ENCODE measurements around the gene BCO1. TPM values are rescaled to one million over a fixed set of nuclear protein-coding genes. Genes with fewer than 3 reads are reported as not detected.

The BCO1 gene
- total RNA-seq, 1 donor from 2014 or later = 0.75 TPM

DNA sequence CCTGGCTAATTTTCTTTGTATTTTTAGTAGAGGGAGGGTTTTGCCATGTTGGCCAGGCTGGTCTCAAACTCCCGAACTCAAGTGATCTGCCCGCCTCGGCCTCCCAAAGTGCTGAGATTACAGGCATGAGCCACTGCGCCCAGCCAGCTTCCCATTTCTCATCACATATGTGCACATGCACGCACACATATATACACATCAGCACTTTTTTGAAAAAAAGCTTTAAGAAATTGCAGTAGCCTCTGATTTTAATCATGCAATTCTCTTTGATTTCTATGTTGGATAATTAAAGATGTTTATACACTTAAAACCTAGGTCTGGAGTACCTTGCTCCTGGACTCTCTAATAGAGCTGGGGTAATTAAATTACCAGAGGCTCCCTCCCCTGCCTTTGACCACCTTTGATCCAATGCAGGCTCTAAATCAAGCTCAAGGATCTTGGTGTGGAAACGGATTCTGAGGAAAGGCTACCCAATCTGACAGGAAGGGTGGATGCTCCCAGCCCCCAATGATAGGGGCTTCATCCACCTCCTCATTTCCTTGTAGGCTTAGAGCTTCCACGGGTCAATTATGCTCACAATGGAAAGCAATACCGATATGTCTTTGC lies 46.6 kb downstream of the BCO1 start:
- TF ChIP-seq, protein P1, sequence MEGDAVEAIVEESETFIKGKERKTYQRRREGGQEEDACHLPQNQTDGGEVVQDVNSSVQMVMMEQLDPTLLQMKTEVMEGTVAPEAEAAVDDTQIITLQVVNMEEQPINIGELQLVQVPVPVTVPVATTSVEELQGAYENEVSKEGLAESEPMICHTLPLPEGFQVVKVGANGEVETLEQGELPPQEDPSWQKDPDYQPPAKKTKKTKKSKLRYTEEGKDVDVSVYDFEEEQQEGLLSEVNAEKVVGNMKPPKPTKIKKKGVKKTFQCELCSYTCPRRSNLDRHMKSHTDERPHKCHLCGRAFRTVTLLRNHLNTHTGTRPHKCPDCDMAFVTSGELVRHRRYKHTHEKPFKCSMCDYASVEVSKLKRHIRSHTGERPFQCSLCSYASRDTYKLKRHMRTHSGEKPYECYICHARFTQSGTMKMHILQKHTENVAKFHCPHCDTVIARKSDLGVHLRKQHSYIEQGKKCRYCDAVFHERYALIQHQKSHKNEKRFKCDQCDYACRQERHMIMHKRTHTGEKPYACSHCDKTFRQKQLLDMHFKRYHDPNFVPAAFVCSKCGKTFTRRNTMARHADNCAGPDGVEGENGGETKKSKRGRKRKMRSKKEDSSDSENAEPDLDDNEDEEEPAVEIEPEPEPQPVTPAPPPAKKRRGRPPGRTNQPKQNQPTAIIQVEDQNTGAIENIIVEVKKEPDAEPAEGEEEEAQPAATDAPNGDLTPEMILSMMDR (IDR thresholded peaks at IDR 0.05) = no peak
- no peaks in the 10 kb centered on the region for H3K4me1 ChIP-seq
- H3K4me3 ChIP-seq = no peak overlapping the region
- intact Hi-C loops (cut with DNase I) = no loop called here
- no peaks in the 10 kb centered on the region for H3K36me3 ChIP-seq
- no peak for DNase-seq
- H3K27ac ChIP-seq = no peak overlapping the region
- ATAC-seq = no peak
- H3K9me3 ChIP-seq = no peaks in the 10 kb centered on the region
- no peaks in the 10 kb centered on the region for H3K27me3 ChIP-seq

DNA sequence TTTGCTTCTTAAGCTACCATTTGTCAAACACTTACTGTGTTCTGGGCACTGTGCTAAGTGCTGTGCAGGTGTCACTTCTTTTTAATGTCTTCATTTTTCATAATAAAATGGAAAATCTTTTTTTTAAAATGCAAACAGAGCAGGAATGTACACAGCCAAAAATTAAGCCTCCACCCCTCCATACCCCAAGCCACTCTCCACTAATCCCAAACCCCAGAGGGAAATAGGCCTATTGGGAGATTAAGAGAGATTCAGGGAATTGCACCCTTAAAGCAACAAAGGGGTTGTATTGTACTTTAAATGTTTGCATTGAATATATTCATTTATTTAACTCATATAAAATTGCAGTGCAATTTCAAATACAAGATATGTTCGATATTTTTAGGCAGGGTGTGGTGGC lies 47.7 kb downstream of the BCO1 start:
- TF ChIP-seq, protein P1 (IDR thresholded peaks at IDR 0.05) = no peak
- Histone ChIP-seq H3K9me3 (no peaks in the 10 kb centered on the region), H3K4me3 (no peak overlapping the region), H3K4me1 (no peaks in the 10 kb centered on the region), H3K27me3 (no peaks in the 10 kb centered on the region), H3K27ac (no peak overlapping the region), H3K36me3 (no peaks in the 10 kb centered on the region)
- intact Hi-C loops (cut with DNase I) = no loop called here
- ATAC-seq (no peak), DNase-seq (no peak)

- intact Hi-C loops (cut with DNase I) = no loop called here
- H3K27ac ChIP-seq = no peak overlapping the region
- ATAC-seq = no peak
- no peak overlapping the region for H3K4me3 ChIP-seq
- H3K4me1 ChIP-seq = no peaks in the 10 kb centered on the region
- TF ChIP-seq, protein P1 (IDR thresholded peaks at IDR 0.05) = no peak
- no peaks in the 10 kb centered on the region for H3K36me3 ChIP-seq
- H3K27me3 ChIP-seq = no peaks in the 10 kb centered on the region
- DNase-seq = no peak
- no peaks in the 10 kb centered on the region for H3K9me3 ChIP-seq
These were observed 52.6 kb downstream of the BCO1 start for GRCh38 chr16:81291117-81291516.

GRCh38 chr16:81292936-81293335 lies 54.4 kb downstream of the BCO1 start:
- Histone ChIP-seq H3K9me3 (no peaks in the 10 kb centered on the region), H3K27me3 (no peaks in the 10 kb centered on the region), H3K4me3 (no peak overlapping the region), H3K27ac (no peak overlapping the region), H3K36me3 (no peaks in the 10 kb centered on the region), H3K4me1 (no peaks in the 10 kb centered on the region)
- no peak for DNase-seq
- TF ChIP-seq, protein P1 (IDR thresholded peaks at IDR 0.05) = no peak
- intact Hi-C loops (cut with DNase I) = no loop called here
- ATAC-seq = no peak

DNA sequence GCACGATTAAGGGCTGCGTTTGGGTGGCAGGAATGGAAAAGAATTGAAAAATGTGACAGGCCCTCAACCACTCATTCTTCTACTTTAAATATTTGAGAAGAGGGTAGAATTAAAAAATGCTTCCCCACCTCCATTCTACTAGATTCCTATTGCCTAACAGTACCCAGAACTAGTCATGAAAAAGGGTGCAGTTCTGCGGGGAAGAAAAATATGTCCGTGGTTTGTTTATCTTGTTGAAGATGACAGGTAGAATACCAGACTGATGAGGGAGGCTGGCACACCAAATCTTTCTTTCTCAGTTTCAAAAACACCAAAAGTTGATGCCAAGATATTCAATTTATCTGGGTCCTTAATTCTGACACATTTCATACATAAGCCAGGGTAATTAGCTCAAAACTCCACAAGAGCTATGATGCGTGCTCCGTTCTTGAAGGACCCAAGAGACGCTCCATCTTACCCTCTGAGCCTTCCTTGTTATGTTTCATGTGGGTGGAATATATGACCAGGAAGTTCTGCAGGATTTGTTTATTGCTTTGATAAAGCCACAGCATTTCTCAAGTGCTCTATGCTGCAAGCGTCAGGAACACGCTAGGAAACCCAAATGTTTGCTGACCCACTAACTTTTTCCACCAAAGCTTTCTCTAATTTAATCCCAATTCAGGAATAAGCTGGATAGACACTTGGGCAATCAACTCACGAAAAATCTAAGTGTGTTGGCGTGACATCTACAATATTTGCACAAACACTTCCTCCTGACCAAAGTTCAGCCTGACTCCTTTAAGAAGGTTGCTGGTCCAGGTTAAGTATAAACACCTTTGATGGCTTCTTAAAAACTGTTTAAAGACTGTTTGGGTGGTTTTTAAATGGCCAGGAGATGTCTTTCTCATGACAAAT lies 55.7 kb downstream of the BCO1 start:
- H3K4me1 ChIP-seq = no peaks in the 10 kb centered on the region
- no peaks in the 10 kb centered on the region for H3K27me3 ChIP-seq
- intact Hi-C loops (cut with DNase I) = no loop called here
- TF ChIP-seq, protein P1 (IDR thresholded peaks at IDR 0.05) = no peak
- no peak overlapping the region for H3K4me3 ChIP-seq
- H3K9me3 ChIP-seq = no peaks in the 10 kb centered on the region
- ATAC-seq (no peak), DNase-seq (no peak)
- no peak overlapping the region for H3K27ac ChIP-seq
- no peaks in the 10 kb centered on the region for H3K36me3 ChIP-seq

All from upper lobe of right lung (tissue), 1 donor.